Stimulated activated CD8-positive, alpha-beta memory T cell treated with anti-CD3 and anti-CD28 coated beads, Interleukin-7, amount 100 ng/mL, for 4 hours (primary cell): Measurements from ENCODE around the gene MOGAT1.
"Not testable (repeated sequence)": the region's sequence is repeated elsewhere in the genome, so short reads cannot be mapped to it uniquely, and the experiment has no call there.

ENCODE experiments used
- DNase-seq, 2 donors: peaks; one replicate each; pipeline ENCODE4 v3.0.0-alpha.2; 2020; ENCODE audit warnings: low read depth in 2 of 2

Gene MOGAT1

DNA sequence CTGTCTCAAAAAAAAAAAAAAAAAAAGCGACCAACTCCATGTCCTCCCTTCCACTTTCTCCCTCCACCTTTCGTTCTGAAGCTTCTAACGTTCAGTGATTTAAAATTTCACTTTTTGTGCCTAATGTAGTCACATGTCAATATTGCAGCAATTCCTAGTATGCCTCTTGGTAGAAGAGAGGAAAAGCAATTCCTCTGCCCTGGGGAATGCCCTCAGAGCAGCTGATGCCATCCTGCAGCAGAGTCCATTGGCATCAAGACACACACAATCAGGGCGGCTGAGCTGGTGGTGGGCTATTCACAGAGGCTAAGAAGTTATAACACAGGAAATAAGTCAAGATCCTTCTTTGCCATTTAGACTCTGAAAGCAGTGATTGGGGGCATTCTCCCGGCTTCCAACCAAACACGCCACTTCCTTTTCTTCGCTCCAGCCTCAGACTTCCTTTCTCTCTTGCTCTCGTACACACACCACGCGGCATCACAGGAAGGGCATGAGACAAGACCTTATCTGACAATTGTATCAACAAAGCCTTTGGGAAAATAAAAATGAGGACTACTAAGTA is 71.9 kb downstream of the MOGAT1 start:
- DNase-seq, result no peak

DNA sequence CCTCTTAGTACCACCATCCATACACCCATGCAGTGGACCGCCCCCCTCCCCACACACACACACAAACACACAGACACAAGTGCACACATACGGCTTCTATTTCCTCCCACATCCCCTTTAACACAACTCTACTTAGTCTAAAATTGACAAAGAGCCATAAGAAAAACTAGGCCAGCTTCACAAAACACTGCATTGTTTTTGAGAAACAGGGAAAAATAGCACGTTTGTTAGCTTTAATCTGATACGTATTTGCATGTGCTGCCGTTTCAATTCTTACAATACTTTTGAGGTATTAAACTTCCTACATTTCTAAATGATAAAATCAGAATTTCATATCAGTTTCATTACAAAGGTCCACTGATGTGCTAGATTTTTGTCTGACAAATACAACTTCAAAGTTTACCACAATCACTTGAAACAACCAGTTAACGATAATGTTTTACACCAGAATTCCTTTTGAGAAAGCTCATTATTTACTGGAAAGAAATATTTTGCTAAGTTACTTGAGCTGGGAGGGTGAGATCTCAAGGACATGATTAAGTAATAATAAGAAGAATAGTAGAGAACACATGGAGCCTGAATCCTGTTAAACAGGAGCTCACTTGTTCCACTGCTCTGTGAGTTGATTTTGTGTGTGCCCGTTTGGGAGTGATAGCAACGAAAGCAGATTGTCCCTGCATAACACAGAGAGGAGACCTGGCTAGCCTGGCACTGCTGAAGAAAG is 74.5 kb downstream of the MOGAT1 start:
- no peak for DNase-seq

DNA sequence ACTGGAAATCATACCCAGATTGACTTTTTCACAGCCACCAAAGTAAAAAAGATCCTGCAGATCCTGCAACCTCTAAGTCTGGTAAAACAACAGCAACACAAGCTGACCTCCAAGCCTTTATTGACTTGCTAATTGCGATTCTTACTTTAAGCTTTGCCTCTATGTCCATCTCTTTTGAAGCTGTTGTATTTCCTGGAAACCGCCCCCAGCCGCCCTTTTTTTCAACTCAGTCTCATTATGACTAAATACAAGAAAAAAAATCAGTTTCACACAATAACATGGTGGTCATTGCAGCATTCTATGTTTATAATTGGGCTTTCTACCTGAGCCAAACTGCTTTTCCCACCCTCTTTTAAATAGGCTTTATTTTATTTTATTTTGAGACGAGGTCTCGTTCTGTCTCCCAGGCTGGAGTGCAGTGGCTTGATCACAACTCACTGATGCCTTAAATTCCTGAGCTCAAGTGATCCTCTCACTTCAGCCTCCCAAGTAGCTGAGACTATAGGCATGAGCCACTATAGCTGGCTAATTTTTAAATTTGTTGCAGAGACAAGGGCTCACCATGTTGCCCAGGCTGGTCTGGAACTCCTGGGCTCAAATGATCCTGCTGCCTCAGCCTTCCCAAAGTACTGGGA is 76.2 kb downstream of the MOGAT1 start:
- no peak for DNase-seq

DNA sequence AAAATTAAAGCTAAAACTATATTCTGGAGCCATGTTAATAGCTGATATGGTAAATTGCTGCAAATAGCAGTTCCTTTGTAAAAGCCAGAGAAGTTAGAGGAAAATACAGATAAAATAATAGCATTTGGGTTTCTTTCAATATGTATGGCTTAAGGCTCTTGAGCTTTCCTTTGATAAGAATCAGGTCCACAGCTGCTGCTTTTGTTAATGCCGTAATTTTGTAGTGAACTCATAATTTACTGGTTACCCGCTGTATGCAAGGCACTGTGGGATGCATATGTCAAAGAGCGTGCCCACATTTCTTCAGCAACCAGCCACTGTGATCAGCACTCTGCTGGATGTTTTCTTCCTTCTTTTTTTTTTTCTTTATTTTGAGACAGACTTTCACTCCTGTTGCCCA is 79.1 kb downstream of the MOGAT1 start:
- no peak for DNase-seq

DNA sequence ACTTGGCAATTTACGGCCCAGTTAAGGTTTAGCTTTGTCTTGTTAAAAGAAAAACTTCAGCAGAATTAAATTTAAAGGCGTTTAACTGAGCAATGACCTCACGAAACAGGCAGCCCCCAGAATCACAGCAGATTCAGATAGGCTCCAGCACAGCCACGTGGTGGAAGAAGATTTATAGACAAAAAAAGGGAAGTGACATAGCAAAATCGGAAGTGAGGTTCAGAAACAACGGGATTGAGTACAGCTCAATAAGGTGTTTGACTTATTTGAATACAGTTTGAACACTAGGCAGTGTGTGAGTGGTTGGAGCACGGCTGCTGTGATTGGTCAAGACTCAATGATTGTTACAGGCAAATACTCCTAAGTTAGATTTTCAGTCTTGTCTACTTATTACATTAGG is 79.8 kb downstream of the MOGAT1 start:
- no peak for DNase-seq

DNA sequence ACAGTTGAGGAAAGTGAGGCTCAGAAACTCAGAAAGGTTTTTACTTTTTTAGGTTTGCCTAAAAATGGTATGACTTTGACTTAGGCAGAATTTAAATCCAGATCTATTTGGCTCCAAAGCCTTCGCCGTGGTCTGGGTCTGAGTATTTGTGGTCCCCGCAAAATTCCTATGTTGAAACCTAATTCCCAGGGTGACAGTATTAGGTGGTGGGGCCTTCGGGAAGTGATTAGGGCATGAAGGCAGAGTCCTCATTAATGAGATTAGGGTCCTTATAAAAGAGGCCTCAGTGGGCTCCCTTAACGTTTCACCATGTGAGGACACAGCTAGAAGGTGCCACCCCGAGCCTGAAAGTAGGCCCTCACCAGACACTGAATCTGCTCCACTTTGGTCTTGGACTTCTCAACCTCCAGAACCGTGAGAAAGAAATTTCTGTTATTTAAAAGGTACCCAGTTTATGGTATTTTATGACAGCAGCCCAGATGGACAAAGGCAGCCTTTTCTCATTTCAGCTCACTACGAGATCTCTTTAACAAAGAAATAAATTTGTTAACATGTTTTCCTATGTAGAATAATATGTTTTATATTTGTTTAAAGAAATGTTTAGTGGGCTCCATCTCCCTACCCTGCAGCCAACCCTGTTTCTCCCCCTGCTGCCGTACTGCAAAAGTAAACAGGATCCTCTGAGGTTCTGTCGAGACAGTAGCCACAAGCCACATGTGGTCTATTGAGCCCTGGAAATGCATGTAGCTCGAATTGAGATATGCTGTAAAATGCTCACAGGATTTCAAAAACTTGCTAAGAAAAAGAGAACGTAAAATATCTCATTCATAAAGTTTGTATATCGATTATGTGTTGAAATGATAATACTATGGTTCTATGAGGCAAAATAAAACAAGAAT is 80.6 kb downstream of the MOGAT1 start:
- no peak for DNase-seq

DNA sequence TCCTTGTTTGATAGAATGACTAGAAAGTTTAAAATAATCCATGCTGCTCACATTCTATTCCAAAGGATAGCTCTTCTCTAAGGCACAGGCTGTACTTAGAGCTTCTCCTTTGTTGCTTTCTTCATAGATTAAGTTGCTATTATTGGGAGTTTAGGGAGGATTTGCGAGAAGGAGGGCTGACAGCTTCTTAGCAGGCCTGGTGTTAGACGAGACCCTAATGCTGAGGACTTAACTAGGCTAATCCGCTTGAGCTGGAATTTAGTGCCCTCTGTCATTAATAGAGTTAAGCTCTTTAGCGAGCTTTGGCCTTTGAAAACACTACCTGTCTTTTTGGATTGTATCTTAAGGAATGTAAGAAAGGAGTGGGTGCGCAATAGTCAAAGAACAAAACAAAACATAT is 81.3 kb downstream of the MOGAT1 start:
- no peak for DNase-seq

DNA sequence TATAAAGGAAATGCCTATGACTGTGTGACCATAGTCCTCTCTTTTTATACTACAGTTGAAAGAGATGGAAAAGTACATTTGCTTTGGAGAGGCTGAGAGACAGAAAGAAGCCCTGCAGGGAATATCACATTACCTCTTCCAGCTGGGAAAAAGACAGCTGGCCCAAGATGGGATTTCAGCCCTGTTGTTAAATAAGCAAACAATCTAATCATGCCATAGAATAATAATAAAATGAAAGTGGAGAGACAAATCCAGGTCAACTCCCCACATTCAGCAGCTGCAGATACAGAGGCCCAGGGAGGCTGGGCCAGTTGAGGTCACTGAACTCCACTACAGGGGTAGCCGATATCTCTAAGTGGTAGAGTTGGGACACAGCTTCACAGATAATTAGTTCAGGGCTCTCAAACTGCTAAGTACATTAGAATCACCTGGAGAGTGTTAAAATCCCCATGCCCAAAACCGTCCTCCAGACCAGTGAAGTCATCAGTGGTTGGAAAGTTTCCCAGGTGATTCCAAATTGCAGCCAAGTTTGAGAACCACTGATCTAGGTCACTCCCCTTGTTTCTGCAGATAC is 81.9 kb downstream of the MOGAT1 start:
- no peak for DNase-seq

DNA sequence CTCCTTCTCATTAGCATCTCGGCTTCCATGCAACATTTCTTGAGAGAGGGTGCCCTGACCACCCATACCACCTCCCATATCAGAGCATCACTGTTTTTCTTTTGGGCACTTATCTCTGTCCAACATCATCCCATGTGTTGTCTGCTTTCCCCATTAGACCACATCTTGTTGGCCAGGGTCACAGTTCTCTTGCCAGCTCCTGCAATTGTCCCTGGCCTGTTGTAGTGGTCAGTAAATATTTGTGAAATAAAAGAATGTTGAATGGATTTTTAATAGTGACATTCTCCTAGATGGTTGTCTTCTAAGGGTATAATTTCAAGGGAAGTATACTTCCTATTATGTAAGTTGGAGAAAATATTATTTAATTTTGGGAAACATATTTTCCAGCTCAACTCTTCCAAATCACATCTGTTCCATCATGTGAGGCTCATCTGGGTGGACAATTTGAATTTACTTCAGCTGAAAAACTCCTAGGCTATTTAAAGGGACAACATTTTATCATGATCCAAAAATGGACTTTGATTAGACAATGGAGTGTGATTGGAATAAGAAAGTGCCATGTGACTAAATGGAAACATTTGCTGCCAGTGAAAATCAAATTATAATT is 83.0 kb downstream of the MOGAT1 start:
- DNase-seq, result no peak

DNA sequence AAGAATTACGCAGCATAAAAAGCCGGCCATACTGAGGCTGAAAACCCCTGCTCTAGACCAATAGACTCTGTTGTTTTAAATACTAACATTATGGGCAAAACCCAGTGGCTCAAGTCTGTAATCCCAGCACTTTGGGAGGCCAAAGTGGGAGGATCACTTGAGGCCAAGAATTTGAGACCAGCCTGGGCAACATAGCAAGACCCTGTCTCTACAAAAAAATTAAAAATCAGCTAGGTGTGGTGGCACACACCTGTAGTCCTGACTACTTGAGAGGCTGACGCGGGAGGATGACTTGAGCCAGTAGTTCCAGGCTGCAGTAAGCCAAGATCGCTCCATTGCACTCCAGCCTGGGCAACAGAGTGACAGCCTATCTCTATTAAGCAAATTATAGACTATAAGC is 84.1 kb downstream of the MOGAT1 start:
- DNase-seq, result not testable (repeated sequence)

DNA sequence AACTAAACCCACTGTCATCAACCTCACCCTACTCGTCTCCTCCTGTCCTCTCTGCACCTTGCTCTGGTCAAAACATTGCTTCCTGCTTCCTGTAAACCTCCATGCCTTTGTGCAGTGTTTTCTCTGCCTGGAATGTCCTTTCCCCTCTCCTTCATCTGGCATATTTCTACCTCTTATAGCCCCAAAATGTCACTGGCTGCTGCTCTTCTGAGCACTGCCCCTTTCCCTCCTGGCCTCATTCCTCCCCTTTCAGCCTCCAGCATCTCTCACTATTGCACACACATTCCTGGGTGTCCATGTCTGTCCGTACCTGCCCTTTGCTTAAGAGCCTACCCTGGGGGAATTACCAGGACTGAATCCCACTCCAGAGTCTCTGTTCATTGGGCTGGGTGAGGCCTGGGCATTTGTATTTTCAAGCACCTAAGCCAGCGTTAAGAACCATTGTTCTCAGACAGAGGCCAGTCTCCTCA is 84.9 kb downstream of the MOGAT1 start:
- DNase-seq, result no peak

DNA sequence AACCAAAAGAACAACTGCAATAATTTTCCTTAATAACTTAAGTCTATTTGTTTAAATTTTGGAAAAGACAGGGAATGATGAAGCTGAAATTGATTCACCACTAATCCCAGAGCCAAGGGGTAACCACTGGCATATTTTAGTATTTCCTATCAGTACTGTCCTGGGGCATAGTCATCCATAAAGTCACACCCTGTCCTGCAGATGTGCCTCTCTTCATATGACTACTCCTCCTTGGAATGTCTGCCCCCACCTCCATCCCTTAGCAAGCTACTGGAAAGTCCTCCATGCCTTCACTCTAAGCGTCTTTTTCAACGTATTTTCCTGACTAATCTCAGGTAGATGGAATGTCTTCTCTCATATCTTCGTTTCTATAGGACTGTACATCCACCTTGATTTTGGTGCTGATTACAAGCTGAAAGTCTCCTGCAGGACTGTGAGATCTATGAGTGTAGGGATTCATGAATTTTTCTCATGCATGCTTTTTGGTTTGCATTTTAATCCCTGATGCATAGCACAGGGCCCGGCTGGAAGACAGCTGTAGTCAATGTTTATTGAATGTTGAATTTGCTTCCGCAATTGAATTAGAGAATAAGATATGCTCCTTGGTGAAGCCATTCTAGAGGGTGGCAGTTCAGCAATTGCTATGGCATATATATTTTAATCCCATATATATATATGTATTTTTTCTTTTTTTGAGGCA is 85.6 kb downstream of the MOGAT1 start:
- no peak for DNase-seq
